HG03108 (cell line): Measurements from ENCODE around the gene AKAP11.
"Not testable (repeated sequence)": the region's sequence is repeated elsewhere in the genome, so short reads cannot be mapped to it uniquely, and the experiment has no call there.

Experiments
- ATAC-seq: cut with Tn5 transposase; IDR thresholded peaks from one replicate; pipeline ENCODE4 v1.9.1; 2021; ENCODE audit warnings: moderate library complexity; ENCODE audit not compliant: unreplicated experiment

Gene AKAP11, protein sequence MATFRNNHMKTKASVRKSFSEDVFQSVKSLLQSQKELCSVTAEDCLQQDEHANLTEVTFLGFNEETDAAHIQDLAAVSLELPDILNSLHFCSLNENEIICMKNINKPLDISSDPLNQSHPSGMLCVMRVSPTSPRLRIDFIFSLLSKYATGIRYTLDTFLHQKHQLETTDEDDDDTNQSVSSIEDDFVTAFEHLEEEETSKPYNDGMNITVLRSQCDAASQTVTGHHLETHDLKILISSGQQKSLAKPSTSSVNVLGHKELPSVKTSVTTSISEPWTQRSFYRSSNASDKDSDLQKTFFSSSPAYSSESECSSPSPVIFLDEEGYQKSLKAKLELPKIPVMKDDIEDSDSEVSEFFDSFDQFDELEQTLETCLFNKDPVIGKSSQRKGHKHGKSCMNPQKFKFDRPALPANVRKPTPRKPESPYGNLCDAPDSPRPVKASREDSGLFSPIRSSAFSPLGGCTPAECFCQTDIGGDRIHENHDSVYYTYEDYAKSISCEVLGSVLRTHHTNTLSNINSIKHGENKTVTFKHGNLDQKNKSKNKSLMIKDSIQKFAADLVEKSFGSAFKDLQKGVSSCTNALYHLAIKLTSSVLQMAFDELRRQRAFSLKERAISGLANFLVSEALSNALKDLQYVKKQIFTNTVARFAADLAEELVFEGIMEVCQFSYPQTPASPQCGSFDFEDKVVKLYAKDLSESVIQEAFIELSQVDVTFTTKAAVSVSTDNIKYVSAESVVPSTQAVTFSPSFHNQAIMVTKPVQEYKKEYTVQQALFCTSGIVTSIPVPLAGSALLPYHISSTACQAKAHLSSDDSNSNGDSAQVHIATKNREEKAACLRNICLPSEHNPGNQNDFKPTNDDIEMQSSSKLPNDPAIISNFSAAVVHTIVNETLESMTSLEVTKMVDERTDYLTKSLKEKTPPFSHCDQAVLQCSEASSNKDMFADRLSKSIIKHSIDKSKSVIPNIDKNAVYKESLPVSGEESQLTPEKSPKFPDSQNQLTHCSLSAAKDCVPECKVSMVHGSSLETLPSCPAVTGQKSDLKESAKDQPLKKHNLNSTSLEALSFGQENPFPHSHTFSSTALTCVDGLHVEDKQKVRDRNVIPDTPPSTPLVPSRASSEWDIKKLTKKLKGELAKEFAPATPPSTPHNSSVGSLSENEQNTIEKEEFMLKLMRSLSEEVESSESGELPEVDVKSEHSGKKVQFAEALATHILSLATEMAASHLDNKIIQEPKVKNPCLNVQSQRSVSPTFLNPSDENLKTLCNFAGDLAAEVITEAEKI (N-terminal part only)

DNA sequence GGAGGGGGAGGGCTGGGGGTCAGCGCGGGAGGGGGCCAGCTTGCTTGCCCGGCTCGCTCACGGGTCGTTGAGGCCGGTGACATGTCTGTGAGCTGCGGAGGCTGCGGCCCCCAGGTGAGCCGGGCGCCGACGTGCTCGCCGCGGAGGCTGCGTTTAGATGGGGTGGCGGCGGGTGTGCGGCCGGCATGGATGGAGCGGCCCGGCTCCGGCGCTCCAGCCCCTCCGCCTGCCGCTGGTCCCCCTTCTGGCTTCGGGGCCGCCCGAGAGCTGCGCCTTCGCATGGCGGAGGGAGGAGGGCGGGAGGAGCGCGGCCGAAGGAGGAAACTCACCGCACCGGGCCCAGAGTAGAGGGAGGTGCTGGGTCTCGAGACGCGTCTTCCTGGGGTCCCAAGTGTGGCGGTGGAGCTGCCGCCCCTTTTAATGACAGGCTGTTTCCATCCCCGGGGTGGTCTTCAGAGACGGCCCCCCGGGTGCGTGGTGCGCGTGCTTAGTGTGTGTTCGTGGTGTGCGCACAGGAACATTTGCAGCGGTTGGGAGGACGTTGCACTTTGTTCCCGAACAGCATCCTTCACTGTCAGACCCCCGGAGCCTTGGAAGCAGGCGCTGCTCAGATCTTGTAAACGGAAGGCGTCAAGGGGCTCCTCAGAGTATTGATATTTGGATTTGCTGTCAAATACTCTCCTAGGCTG lies at the start of gene AKAP11:
Gene AKAP11 (plus strand): TSS at position 38 of the 689 bp plus-strand sequence. CDS start 14,197 bp downstream, outside the sequence.
- ATAC-seq = peak; percentile 5

DNA sequence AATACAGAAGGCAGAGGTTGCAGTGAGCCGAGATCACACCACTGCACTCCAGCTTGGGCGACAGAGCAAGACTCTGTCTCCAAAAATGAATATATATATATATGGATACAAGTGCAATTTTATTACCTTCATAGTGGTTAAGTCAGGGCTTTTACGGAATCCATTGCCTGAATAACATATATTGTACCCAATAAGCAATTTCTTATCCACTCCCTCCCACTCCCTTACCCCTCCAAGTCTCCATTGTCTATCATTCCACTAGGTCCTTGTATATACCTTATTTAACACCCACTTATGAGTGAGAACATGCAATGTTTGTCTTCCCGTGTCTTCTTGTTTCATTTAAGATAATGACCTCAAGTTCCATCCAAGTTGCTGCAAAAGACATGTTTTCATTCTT lies 48.3 kb upstream of the AKAP11 start:
- ATAC-seq = no peak

DNA sequence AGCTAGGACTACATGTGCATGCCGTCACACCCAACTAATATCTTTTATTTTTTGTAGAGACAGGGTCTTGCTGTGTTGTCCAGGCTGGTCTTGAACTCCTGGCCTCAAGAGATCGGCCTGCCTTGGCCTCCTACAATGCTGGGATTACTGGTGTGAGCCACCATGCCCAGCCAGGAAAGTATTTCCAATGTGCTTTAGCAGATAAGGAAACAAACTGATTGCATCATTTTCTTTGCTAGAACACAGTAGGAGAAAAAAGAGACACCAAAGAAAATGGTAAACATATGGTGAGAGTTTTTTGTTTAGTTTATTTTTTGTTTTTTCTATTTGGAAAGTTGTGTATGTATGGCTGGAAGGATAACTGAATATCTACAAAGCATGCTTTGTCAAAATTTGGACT lies 46.9 kb upstream of the AKAP11 start:
- no peak for ATAC-seq

DNA sequence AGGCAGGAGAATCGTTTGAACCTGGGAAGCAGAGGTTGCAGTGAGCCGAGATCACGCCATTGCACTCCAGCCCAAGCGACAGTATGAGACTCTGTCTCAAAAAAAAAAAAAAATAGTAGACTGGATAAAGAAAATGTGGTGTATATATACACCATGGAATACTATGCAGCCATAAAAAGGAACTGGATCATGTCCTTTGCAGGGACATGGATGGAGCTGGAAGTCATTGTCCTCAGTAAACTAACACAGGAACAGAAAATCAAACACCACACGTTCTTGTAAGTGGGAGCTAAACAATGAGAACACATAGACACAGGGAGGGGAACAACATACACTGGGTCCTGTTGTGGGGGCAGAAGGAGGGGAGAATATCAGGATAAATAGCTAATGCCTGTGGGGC lies 45.2 kb upstream of the AKAP11 start:
- not testable (repeated sequence) for ATAC-seq

DNA sequence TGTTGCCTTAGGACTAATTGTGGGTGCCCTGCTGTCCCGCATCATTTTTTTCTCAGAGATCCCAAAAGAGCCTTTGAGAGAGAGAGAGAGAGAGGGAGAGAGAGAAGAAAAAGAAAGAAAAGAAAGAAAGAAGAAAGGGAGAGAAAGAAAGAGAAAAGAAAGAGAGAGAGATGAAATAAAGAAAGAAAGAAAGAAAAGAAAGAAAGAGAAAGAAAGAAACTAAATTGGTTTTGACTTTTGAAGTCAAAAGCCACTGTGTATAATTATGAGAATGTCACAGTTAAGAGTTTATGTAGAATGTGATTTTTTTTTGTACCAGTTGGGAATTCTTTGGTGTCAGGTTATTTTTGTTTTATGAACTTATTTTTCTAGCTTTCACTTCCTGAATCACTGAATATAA lies 43.4 kb upstream of the AKAP11 start:
- no peak for ATAC-seq

DNA sequence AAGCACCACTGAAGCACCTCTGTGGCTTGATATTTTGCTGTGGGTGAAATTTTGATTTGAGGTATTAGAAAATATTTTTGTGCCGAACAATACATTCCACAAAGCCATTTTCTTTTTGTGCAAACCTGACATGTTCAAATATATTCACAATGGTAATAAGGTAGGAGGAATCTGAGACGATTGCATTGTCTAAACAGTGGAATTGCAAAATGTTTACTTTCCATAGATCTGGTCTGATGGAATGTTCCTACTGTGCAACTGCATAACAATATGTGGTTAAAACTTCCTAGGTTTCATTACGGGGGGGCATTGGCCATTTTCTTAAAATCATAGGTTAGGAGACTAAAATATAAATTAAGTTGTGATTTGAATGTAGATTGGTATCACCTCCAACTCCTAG lies 42.7 kb upstream of the AKAP11 start:
- ATAC-seq = no peak

DNA sequence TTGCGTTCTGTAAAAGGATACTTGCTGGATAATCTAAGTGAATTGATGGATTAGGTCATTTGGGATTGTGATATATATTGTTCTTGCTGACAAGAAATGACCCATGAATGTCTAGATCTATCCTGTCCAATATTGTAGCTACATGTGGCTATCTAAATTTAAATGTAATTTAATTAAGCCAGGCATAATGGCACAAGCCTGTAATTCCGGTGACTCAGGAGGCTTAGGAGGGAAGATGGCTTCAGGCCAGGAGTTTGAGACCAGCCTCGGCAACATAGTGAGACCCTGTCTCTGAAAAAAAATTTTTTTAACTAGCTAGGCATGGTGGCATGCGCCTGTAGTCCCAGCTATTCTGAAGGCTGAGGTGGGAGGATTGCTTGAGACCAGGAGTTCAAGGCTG lies 39.3 kb upstream of the AKAP11 start:
- no peak for ATAC-seq

DNA sequence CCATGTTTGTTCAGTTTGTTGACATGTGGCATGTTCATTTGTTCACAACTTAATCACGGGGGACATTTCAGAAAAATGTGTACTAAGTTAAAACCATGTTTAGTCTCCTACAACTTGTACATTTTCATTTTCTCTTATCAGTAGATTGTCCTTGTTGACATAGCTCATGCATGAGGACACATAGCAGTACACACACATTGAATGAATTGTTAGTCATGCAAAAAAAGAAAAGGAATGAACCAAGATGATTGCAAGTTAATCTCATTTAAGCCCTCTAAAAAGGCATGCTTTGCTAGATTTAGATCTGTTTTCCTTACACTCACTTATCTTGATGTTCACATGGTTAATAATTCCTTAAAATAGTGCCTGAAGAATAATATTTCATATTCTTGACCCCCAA lies 38.2 kb upstream of the AKAP11 start:
- no peak for ATAC-seq

DNA sequence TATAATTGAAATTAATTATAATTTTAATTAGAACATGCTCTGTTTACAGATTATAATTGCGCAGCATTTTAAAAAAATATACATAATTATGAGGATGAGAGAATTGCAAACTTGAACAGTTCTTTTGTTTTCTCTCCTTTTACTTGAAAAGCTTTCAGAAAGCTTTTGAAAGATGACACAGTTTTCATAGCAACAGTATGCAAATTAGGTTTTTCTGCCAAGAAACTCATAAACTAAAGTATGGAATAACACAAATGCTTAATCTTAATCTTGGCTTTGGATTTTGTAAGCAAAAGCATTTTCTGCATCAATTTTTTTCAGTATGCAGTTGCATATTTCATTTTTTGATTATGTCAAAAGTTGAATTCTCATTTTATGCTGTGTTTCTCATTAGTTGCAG lies 32.8 kb upstream of the AKAP11 start:
- ATAC-seq = no peak

DNA sequence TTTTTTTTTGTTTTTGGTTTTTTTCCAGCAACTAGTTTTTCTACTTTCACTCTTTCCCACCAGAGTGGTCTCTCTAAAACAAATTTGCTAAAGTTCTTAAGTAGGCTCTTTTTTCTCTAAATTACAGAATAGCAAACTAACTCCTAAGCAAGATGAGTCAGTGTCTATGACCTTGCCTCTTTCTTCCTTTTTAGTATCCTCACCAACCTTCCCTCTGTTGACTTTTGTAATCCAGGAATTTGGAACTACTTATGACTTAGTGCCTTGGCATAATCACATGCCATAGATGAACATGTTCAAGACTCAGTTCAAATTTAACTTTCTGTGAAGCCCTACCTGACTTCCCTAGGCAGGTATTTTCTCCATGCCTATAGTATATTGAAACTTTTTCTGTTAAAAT lies 32.3 kb upstream of the AKAP11 start:
- ATAC-seq = no peak

DNA sequence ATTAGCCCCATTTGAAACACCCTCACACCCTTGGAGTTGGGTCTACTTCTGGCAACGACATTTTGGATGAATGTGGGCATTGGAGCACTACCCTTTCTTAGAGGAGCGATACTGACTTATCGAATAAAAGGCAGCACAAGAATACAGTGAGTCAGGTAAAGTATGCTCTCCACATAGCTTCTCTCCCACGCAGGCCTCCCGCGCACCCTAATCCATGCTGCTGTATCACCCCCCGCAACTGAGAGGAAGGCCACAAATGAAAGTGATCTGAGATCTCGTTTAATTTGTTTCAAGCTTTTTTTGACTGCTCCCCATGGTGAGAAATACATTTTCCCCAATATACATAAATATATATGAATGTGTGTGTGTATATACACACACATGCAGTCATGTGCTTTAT lies 25.4 kb upstream of the AKAP11 start:
- no peak for ATAC-seq

DNA sequence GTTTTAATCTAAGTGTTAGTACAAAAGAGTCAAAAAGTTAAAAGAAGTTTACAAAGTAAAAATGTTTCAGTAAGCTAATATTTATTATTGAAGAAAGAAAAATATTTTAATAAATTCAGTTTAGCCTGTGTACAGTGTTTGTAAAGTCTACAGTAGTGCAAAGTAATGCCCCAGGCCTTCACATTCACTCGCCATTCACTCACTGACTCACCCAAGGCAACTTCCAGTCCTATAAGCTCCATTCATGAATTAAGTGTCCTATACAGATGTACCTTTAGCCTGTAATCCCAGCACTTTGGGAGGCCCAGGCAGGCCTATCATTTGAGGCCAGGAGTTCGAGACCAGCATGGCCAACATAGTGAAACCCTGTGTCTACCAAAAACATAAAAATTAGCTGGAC lies 24.1 kb upstream of the AKAP11 start:
- ATAC-seq = no peak

DNA sequence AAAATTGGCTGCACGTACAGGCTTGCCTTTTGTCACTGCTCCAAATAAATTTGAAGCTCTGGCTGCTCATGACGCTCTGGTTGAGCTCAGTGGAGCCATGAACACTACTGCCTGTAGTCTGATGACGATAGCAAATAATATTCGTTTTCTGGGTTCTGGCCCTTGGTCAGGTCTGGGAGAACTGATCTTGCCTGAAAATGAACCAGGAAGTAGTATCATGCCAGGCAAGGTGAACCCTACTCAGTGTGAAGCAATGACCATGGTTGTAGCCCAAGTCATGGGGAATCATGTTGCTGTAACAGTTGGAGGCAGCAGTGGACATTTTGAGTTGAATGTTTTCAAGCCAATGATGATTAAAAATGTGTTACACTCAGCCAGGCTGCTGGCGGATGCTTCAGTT lies 16.1 kb upstream of the AKAP11 start:
- no peak for ATAC-seq

DNA sequence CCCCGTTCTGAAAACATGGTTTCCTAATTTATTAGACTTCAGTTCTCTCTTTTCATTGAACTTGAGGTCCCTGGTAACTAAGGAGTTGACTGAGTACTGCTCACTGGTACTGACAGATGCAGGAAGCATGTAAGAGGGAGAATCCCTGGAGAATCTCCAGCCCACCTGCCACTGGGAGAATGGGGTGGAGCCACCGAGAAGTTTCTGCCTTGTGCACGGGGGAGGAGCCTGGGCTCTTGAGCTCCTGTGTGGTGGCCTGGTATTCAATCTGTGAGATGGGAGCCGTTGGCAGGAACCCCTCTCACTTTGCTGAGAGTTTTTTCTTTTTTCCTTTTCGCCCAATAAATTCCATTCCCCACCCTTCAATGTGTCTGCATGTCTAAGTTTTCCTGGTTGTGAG lies 13.2 kb upstream of the AKAP11 start:
- ATAC-seq = no peak

DNA sequence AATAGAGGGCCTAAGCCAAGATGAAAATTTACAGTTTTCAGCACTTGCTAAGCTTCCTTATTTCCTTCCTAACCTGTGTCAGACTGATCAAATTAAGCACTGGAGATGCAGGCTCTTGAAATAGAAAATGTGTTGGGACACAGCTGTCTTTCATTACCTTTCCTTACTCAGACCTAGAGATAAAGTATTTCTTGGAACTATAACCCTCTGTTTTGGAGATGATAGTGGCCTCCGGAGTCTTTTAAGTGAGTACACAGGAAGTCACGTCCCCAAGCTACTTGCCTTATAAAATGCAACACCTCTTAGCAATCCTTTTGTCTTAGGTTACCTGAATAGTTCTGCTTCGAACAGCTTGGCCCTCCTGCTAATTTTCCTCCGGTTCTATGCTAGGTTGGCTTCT lies 12.4 kb upstream of the AKAP11 start:
- no peak for ATAC-seq

DNA sequence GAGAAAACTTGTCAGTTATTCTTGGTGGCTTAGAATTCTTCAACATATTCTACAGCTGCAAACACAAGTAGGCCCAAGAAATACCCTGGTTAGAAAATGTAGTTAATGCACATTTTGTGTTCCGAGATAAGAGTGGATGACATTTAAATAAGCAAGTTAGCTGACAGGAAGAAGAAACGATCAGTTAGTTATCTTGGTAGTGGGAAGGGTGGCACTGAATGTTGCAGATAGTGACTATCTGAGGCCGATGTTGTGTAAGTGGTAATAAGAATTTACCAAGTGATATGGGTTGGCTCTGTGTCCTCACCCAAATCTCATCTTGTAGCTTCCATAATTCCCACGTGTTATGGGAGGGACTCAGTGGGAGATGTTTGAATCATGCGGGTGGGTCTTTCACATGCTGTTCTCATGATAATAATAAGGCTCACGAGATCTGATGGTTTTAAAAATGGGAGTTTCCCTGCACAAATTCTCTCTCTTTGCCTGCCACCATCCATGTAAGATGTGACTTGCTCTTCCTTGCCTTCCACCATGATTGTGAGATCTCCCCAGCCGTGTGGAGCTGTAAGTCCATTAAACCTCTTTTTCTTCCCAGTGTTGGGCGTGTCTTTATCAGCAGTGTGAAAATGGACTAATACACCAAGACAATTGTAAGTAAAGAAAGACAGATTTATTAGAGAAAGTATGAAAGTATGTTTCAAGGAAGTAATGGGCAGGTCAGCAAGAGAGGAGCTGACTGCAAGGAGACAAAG lies 10.9 kb upstream of the AKAP11 start:
- ATAC-seq = no peak

DNA sequence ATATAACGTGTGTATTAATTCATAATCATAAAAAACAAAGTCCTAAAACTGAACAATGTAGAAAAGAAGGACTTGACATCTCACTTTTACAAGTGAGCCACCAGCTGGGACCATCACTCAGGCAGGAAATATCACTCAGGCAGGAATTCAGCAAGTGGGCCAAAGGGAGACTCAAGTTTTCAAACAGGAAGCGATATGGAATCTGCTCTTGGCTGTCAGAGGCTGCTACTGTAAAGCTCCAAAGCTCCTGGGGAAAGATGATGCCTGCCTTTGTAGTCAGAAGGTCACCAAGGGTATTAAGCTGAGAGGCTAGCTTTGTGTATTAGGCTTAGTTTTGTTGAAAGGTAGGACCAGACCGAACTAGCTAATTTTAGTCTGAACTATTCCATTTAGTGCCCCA lies 5.5 kb upstream of the AKAP11 start:
- no peak for ATAC-seq

DNA sequence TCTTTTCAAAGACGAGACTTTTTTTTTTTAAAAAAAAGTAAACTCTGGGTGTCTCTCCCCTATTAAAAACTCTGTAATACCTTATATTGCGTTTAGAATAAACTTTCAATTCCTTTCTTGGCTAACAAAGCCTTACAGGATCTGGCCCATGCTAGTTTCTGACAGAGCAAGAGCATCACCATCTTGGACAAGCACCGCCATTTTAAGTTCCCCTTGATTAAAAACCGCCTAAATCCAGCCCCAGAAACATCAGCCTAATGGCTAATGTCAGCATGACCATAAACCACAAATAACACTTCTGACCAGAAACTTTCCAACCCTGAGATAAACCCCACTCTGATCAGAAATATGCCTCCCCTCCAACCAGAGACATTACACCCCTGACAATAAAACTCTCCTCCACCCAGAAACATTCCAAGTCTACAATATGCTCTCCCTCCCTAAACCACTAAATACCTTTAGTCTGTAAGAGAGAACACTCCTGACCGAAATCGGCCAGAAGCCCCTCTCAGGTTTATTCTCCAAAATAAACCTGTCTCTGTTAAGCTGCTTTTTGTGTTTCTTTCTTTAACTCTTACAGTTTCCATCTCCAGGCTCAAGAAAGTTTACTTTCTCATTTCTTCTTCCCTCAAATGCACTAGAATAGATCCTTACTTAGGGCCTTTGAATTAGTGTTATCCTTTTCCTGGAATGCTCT lies 1.6 kb upstream of the AKAP11 start:
- ATAC-seq = no peak

DNA sequence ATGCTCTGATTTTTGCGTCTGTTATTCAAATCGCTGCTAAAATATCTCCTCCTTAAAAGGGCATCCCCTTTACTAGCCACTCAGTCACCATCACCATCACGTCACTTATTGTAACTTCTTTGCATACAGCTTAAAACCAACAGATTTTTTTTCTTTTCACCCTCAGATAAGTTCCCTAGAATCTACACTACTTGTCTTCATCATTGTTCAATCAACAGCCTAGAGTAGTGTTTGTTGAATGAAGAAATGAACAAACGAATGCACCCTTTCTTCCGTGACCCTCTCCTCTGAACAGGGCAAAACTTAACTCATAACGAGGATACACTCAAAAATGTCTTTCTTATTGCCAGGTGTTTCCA lies 1.1 kb upstream of the AKAP11 start:
- ATAC-seq = no peak
